ENCODE results near the gene C1R.

GRCh38 chr12:7108003-7108795 is 16.0 kb upstream of the C1R start:
- TF ChIP-seq CTCF (IDR thresholded peaks at IDR 0.05; ENCODE audit: low read length) (no peak), EZH2 (IDR thresholded peaks at IDR 0.05; ENCODE audit: borderline replicate concordance, low read length) (no peak)
